GM12878 (cell line): ENCODE measurements around the gene DIP2A. TPM values are rescaled to one million over a fixed set of nuclear protein-coding genes. Genes with fewer than 3 reads are reported as not detected.
A peak's percentile ranks its signal among the peaks of the same experiment; 100 is the strongest.

Source experiments
- ATF3 ChIP-seq: IDR thresholded peaks from 2 replicates; pipeline ENCODE4 v1.6.1; 2011; ENCODE audit warnings: low read depth, mild to moderate bottlenecking, low read length, moderate library complexity, borderline replicate concordance; ENCODE audit errors: extremely low read depth
- CTCF ChIP-seq, 3 experiments: IDR thresholded peaks in 2 of 3; conservative IDR thresholded peaks in 1 of 3; 2 replicates each; pipeline ENCODE4 v1.5.1; 2011; ENCODE audit warnings: low read depth in 3 of 3, low read length in 3 of 3, mild to moderate bottlenecking in 3 of 3, control low read depth in 2 of 3, moderate library complexity in 2 of 3, inconsistent platforms in 1 of 3, mixed read lengths in 1 of 3; ENCODE audit not compliant: control insufficient read depth in 2 of 3, insufficient read depth in 1 of 3; ENCODE audit errors: extremely low read depth in 1 of 3
- DPF2 ChIP-seq: fragments of 450-650 bp; IDR thresholded peaks from 2 replicates; pipeline ENCODE4 v1.6.1; 2017; ENCODE audit warnings: mild to moderate bottlenecking
- EGR1 ChIP-seq, 2 experiments: IDR thresholded peaks; 1 replicate in 1 of 2; 2 replicates in 1 of 2; pipeline ENCODE4 v1.6.1; 2011 to 2012; ENCODE audit warnings: low read depth in 2 of 2, low read length in 2 of 2, borderline replicate concordance in 1 of 2, mild to moderate bottlenecking in 1 of 2, moderate library complexity in 1 of 2
- FOXK2 ChIP-seq: fragments of 450-650 bp; IDR thresholded peaks from 2 replicates; pipeline ENCODE4 v1.6.1; 2017; ENCODE audit warnings: mild to moderate bottlenecking, moderate library complexity
- IRF4 ChIP-seq: IDR thresholded peaks from 2 replicates; pipeline ENCODE4 v1.6.1; 2011; ENCODE audit warnings: low read depth, low read length
- MYC ChIP-seq: IDR thresholded peaks from 2 replicates; pipeline ENCODE4 v1.6.1; 2011; ENCODE audit warnings: mild to moderate bottlenecking, low read length, moderate library complexity, inconsistent platforms; ENCODE audit not compliant: insufficient read depth, insufficient replicate concordance, insufficient read length, severe bottlenecking
- NFXL1 ChIP-seq: fragments of 450-650 bp; IDR thresholded peaks from 2 replicates; pipeline ENCODE4 v1.6.1; 2017; ENCODE audit warnings: antibody characterized with exemption, mild to moderate bottlenecking, borderline replicate concordance
- POLR2A ChIP-seq: IDR thresholded peaks from 2 replicates; pipeline ENCODE4 v1.6.1; 2011; ENCODE audit warnings: low read depth, mild to moderate bottlenecking, low read length
- POLR2AphosphoS5 ChIP-seq: IDR thresholded peaks from 2 replicates; pipeline ENCODE4 v1.6.1; 2011; ENCODE audit warnings: mild to moderate bottlenecking, low read length, inconsistent platforms
- POU2F2 ChIP-seq: IDR thresholded peaks from 3 replicates; pipeline ENCODE4 v1.6.1; 2011; ENCODE audit warnings: low read depth, mild to moderate bottlenecking, low read length, borderline replicate concordance
- STAT3 ChIP-seq: IDR thresholded peaks from 2 replicates; pipeline ENCODE4 v1.6.1; 2011; ENCODE audit warnings: low read depth, low read length, improper control_type of control experiment
- SUZ12 ChIP-seq: fragments of 200-600 bp; sonication (generic); IDR thresholded peaks from one replicate; pipeline ENCODE4 v1.6.1; 2018; ENCODE audit warnings: antibody characterized with exemption, mild to moderate bottlenecking; ENCODE audit not compliant: unreplicated experiment
- ZNF274 ChIP-seq: IDR thresholded peaks from one replicate; pipeline ENCODE4 v1.8.0; 2011; ENCODE audit not compliant: insufficient read length, insufficient read depth
- ZNF384 ChIP-seq: IDR thresholded peaks from 2 replicates; pipeline ENCODE4 v1.6.1; 2012; ENCODE audit warnings: low read depth, mild to moderate bottlenecking, low read length, improper control_type of control experiment, borderline replicate concordance
- ZNF592 ChIP-seq: fragments of 450-650 bp; IDR thresholded peaks from 2 replicates; pipeline ENCODE4 v1.6.1; 2017; ENCODE audit warnings: mild to moderate bottlenecking, moderate library complexity
- ZNF687 ChIP-seq: fragments of 450-650 bp; IDR thresholded peaks from 2 replicates; pipeline ENCODE4 v1.6.1; 2017; ENCODE audit warnings: mild to moderate bottlenecking, moderate library complexity
- polyA plus RNA-seq, 11 experiments: library from polyadenylated mRNA; depleted of rRNA in 4 of 11; unstranded in 6 of 11; stranded (reverse) in 5 of 11; fragments of >200 nt; fragmentation: Nextera tagmentation in 4 of 11; fragmentation: Illumina TruSeq in 1 of 11; extraction: Ambion mirVana in 4 of 11; extraction: Trizol in 1 of 11; gene quantifications; 1 replicate in 1 of 11; 2 replicates in 10 of 11; pipeline versions ENCODE4 v1.2.1 to v1.2.3, GENCODE V29; 2011 to 2016; ENCODE audit warnings: inconsistent platforms in 2 of 11, missing spikeins in 2 of 11, low read depth in 1 of 11
- total RNA-seq, 4 experiments: library from RNA; depleted of rRNA in 3 of 4; stranded (reverse); fragments of >200 nt in 3 of 4; fragmentation: Illumina TruSeq in 1 of 4; extraction: Trizol in 1 of 4; gene quantifications; 2 replicates each; pipeline versions ENCODE4 v1.2.1 to v1.2.3, GENCODE V29; 2013 to 2021

Gene DIP2A
- total and polyA plus RNA-seq, 10 of the 15 experiments (the other 5 are each of a cell fraction or from before 2014, with no cell fraction given), result 1.7 to 25.5 (median 12.2) TPM

GRCh38 chr21:46457801-46458314, 833 bp upstream of the DIP2A start (continued):
- TF ChIP-seq ZNF687 (no peak), DPF2 (peak; percentile 20; the same call in 1 of the 2 replicates), POU2F2 (no peak), NFXL1 (no peak), EGR1 (IDR thresholded peaks at IDR 0.05; ENCODE audit: borderline replicate concordance in 1 of 2, low read depth in 2 of 2, low read length in 2 of 2) (peak in 1 of 2 experiments; percentile 58; a peak in 1 of 3 replicates), POLR2A (peak; percentile 64), MYC (peak; percentile 69), ATF3 (no peak), FOXK2 (no peak), STAT3 (no peak), ZNF592 (no peak), CTCF (IDR thresholded peaks at IDR 0.05 in 2 of 3, conservative IDR thresholded peaks at IDR 0.05 in 1 of 3; ENCODE audit: control insufficient read depth in 2 of 3, extremely low read depth in 1 of 3, insufficient read depth in 1 of 3, low read depth in 3 of 3, low read length in 3 of 3) (no peak), SUZ12 (no peak), IRF4 (no peak), ZNF274 (no peak), ZNF384 (no peak), POLR2AphosphoS5 (0 out of 2 replicates have a peak, but pooled peaks have one; percentile 21)
